SK-N-SH (cell line): Measurements from ENCODE around the gene MRPS6.

ENCODE experiments used
- EZH2phosphoT487 ChIP-seq: fragments of 200-600 bp; sonication (generic); IDR thresholded peaks from 2 replicates; pipeline ENCODE4 v1.6.1; 2017; ENCODE audit warnings: low read depth, mixed run types, mild to moderate bottlenecking, antibody characterized with exemption, moderate library complexity, borderline replicate concordance
- NRF1 ChIP-seq: IDR thresholded peaks from 2 replicates; pipeline ENCODE4 v1.6.1; 2012; ENCODE audit warnings: low read depth, mild to moderate bottlenecking, low read length
- SIN3A ChIP-seq: IDR thresholded peaks from 2 replicates; pipeline ENCODE4 v1.6.1; 2012; ENCODE audit warnings: low read depth, mild to moderate bottlenecking, low read length, moderate library complexity, borderline replicate concordance
- TAF1 ChIP-seq: IDR thresholded peaks from 2 replicates; pipeline ENCODE4 v1.6.1; 2012; ENCODE audit warnings: low read depth, mild to moderate bottlenecking, low read length, moderate library complexity, borderline replicate concordance
- TF ChIP-seq, protein P1 (sequence below): IDR thresholded peaks from 2 replicates; pipeline ENCODE4 v1.6.1; 2012; ENCODE audit warnings: mild to moderate bottlenecking, low read depth, low read length, moderate library complexity
- TF ChIP-seq, protein P2 (sequence below): fragments of 200-600 bp; sonication (generic); IDR thresholded peaks from 2 replicates; pipeline ENCODE4 v1.6.1; 2017; ENCODE audit warnings: antibody characterized with exemption, mild to moderate bottlenecking, moderate library complexity
- TF ChIP-seq, protein P3 (sequence below): IDR thresholded peaks from 2 replicates; pipeline ENCODE4; 2012

DNA sequence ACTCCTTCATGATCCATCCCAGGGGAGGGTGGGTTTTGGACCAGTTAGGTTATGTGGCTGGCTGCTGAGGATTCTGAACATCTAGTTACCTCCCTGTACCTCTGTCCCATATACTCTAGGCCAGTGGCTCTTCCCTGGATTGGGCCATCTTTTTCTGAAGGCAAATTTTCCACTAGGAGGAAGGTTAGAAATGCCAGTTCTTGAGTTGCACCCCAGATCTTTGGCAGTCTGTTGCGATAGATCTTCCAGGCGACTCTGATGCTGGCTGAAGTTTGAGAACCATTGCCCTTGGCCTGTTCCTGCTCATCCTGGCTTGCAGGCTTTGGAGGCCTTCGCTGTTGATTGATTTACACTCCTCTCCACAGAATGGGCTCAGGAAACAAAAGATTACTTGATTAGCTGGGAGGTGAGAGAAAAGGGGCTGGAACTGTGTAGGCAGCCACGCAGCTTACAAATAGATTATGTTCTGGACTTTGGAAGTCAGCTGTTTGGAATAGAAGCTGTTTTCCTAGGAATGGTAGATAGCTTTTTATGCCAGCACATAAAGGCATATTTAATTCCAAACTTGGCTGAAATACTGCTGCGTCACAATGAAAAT lies 110.1 kb downstream of the MRPS6 start:
- TF ChIP-seq SIN3A (no peak), NRF1 (no peak), EZH2phosphoT487 (no peak), TAF1 (no peak)
- TF ChIP-seq, protein P1, sequence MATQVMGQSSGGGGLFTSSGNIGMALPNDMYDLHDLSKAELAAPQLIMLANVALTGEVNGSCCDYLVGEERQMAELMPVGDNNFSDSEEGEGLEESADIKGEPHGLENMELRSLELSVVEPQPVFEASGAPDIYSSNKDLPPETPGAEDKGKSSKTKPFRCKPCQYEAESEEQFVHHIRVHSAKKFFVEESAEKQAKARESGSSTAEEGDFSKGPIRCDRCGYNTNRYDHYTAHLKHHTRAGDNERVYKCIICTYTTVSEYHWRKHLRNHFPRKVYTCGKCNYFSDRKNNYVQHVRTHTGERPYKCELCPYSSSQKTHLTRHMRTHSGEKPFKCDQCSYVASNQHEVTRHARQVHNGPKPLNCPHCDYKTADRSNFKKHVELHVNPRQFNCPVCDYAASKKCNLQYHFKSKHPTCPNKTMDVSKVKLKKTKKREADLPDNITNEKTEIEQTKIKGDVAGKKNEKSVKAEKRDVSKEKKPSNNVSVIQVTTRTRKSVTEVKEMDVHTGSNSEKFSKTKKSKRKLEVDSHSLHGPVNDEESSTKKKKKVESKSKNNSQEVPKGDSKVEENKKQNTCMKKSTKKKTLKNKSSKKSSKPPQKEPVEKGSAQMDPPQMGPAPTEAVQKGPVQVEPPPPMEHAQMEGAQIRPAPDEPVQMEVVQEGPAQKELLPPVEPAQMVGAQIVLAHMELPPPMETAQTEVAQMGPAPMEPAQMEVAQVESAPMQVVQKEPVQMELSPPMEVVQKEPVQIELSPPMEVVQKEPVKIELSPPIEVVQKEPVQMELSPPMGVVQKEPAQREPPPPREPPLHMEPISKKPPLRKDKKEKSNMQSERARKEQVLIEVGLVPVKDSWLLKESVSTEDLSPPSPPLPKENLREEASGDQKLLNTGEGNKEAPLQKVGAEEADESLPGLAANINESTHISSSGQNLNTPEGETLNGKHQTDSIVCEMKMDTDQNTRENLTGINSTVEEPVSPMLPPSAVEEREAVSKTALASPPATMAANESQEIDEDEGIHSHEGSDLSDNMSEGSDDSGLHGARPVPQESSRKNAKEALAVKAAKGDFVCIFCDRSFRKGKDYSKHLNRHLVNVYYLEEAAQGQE: no peak
- TF ChIP-seq, protein P2, sequence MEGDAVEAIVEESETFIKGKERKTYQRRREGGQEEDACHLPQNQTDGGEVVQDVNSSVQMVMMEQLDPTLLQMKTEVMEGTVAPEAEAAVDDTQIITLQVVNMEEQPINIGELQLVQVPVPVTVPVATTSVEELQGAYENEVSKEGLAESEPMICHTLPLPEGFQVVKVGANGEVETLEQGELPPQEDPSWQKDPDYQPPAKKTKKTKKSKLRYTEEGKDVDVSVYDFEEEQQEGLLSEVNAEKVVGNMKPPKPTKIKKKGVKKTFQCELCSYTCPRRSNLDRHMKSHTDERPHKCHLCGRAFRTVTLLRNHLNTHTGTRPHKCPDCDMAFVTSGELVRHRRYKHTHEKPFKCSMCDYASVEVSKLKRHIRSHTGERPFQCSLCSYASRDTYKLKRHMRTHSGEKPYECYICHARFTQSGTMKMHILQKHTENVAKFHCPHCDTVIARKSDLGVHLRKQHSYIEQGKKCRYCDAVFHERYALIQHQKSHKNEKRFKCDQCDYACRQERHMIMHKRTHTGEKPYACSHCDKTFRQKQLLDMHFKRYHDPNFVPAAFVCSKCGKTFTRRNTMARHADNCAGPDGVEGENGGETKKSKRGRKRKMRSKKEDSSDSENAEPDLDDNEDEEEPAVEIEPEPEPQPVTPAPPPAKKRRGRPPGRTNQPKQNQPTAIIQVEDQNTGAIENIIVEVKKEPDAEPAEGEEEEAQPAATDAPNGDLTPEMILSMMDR: no peak
- TF ChIP-seq, protein P3, sequence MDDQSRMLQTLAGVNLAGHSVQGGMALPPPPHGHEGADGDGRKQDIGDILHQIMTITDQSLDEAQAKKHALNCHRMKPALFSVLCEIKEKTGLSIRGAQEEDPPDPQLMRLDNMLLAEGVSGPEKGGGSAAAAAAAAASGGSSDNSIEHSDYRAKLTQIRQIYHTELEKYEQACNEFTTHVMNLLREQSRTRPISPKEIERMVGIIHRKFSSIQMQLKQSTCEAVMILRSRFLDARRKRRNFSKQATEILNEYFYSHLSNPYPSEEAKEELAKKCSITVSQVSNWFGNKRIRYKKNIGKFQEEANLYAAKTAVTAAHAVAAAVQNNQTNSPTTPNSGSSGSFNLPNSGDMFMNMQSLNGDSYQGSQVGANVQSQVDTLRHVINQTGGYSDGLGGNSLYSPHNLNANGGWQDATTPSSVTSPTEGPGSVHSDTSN: no peak
